ENCODE data around the gene CHDH.

The CHDH gene

DNA sequence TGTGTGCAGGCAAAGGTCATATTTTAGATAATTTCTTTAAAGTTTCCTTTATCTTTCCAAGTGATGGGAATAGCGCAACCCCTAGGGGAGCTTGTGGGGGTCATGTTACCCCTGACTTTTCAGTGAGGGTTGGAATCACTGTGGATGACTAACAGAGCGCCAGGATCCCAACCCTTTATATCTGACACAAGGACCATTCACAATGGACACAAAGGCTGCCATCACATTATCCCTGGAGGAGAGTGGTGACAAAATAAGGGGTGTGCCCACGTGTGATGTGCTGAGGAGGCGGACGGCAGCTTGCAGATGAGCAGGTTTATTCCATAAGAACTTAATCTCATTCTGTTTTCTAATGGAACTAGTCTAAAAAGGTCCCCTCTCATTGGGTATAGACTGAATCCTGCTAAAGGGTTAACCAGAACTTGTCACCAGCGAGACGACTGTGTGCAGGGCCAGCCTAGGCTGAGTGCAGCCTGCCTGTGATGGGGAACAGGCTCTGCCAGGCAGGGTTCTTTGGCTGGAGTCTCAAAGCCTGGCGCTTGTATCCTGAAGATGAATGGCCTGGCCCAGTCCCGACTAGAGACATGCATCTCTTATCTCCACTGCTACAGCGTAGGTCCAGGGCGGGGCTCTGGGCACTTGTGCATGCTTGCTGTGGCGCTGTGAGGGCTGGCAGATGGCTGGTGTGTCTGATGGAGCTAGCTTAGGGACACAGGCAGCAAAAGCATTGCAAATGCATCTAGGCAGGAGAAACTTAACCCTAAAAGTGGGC is 50.2 kb downstream of the CHDH start:
- Histone ChIP-seq H3K9ac (ENCODE audit: low read depth, low read length) (no peak overlapping the region), H3K36me3 (ENCODE audit: insufficient read depth, low read length) (no peaks in the 10 kb centered on the region), H3K4me1 (ENCODE audit: insufficient read depth, low read length) (no peaks in the 10 kb centered on the region), H3K79me2 (ENCODE audit: insufficient read depth, low read length) (no peaks in the 10 kb centered on the region), H4K20me1 (ENCODE audit: insufficient read depth, low read length) (no peaks in the 10 kb centered on the region), H3K4me2 (ENCODE audit: insufficient read depth, low read length) (no peak overlapping the region), H3K9me3 (ENCODE audit: insufficient read depth, low read length, severe bottlenecking) (no peaks in the 10 kb centered on the region), H3K4me3 (ENCODE audit: low read depth in 1 of 2, low read length in 2 of 2) (no peak overlapping the region), H2AFZ (ENCODE audit: low read depth, low read length) (no peak overlapping the region), H3K27ac (ENCODE audit: low read length) (no peak overlapping the region), H3K27me3 (ENCODE audit: insufficient read depth, low read length, poor library complexity) (peaks cover 3% of the 10 kb centered on the region)
- TF ChIP-seq EZH2 (IDR thresholded peaks at IDR 0.05; ENCODE audit: borderline replicate concordance, low read depth, low read length, severe bottlenecking) (no peak), CTCF (IDR thresholded peaks at IDR 0.05; ENCODE audit: borderline replicate concordance, extremely low read depth, low read length, poor library complexity, severe bottlenecking) (no peak)
- DNase-seq, result no peak
- ATAC-seq (ENCODE audit: insufficient read depth, low read depth), result no peak

GRCh38 chr3:53795176-53795575 is 51.0 kb downstream of the CHDH start:
- no peak for DNase-seq
- Histone ChIP-seq H3K27me3 (ENCODE audit: insufficient read depth, low read length, poor library complexity) (no peaks in the 10 kb centered on the region), H3K4me2 (ENCODE audit: insufficient read depth, low read length) (no peak overlapping the region), H3K27ac (ENCODE audit: low read length) (no peak overlapping the region), H3K36me3 (ENCODE audit: insufficient read depth, low read length) (no peaks in the 10 kb centered on the region), H3K9me3 (ENCODE audit: insufficient read depth, low read length, severe bottlenecking) (no peaks in the 10 kb centered on the region), H3K4me1 (ENCODE audit: insufficient read depth, low read length) (no peaks in the 10 kb centered on the region), H2AFZ (ENCODE audit: low read depth, low read length) (no peak overlapping the region), H3K4me3 (ENCODE audit: low read depth in 1 of 2, low read length in 2 of 2) (no peak overlapping the region), H4K20me1 (ENCODE audit: insufficient read depth, low read length) (no peaks in the 10 kb centered on the region), H3K79me2 (ENCODE audit: insufficient read depth, low read length) (no peaks in the 10 kb centered on the region), H3K9ac (ENCODE audit: low read depth, low read length) (no peak overlapping the region)
- TF ChIP-seq EZH2 (IDR thresholded peaks at IDR 0.05; ENCODE audit: borderline replicate concordance, low read depth, low read length, severe bottlenecking) (no peak), CTCF (IDR thresholded peaks at IDR 0.05; ENCODE audit: borderline replicate concordance, extremely low read depth, low read length, poor library complexity, severe bottlenecking) (no peak)
- no peak for ATAC-seq (ENCODE audit: insufficient read depth, low read depth)

GRCh38 chr3:53794597-53794996 is 51.6 kb downstream of the CHDH start:
- Histone ChIP-seq H3K4me3 (ENCODE audit: low read depth in 1 of 2, low read length in 2 of 2) (no peak overlapping the region), H3K9me3 (ENCODE audit: insufficient read depth, low read length, severe bottlenecking) (no peaks in the 10 kb centered on the region), H3K27me3 (ENCODE audit: insufficient read depth, low read length, poor library complexity) (no peaks in the 10 kb centered on the region), H3K4me2 (ENCODE audit: insufficient read depth, low read length) (no peak overlapping the region), H4K20me1 (ENCODE audit: insufficient read depth, low read length) (no peaks in the 10 kb centered on the region), H3K79me2 (ENCODE audit: insufficient read depth, low read length) (no peaks in the 10 kb centered on the region), H3K4me1 (ENCODE audit: insufficient read depth, low read length) (no peaks in the 10 kb centered on the region), H2AFZ (ENCODE audit: low read depth, low read length) (no peak overlapping the region), H3K27ac (ENCODE audit: low read length) (no peak overlapping the region), H3K36me3 (ENCODE audit: insufficient read depth, low read length) (no peaks in the 10 kb centered on the region), H3K9ac (ENCODE audit: low read depth, low read length) (no peak overlapping the region)
- ATAC-seq (ENCODE audit: insufficient read depth, low read depth) (no peak), DNase-seq (no peak)
- TF ChIP-seq CTCF (IDR thresholded peaks at IDR 0.05; ENCODE audit: borderline replicate concordance, extremely low read depth, low read length, poor library complexity, severe bottlenecking), result no peak
- TF ChIP-seq EZH2 (IDR thresholded peaks at IDR 0.05; ENCODE audit: borderline replicate concordance, low read depth, low read length, severe bottlenecking), result no peak
